NT2/D1 (cell line): ENCODE data around the gene VRK3.

Experiments
- YY1 ChIP-seq: IDR thresholded peaks from 2 replicates; pipeline ENCODE4 v1.6.1; 2011; ENCODE audit not compliant: insufficient read length, insufficient read depth
- ZNF274 ChIP-seq: IDR thresholded peaks from 2 replicates; pipeline ENCODE4 v1.6.1; 2011; ENCODE audit warnings: mild to moderate bottlenecking, low read depth, low read length

GRCh38 chr19:50000841-50001557 is 24.2 kb downstream of the VRK3 start:
- TF ChIP-seq YY1 (no peak), ZNF274 (no peak)
